Measurements from ENCODE around the gene HSD11B1. TPM values are rescaled to one million over a fixed set of nuclear protein-coding genes. Genes with fewer than 3 reads are reported as not detected.

Gene HSD11B1
- total RNA-seq, 1 donor from 2014 or later = not detected

GRCh38 chr1:209751627-209752231, 47.1 kb downstream of the HSD11B1 start:
- Mint-ChIP-seq H3K27me3 (no peaks in the 10 kb centered on the region), H3K9me3 (no peaks in the 10 kb centered on the region), H3K4me1 (peaks cover 69% of the 10 kb centered on the region), H3K27ac (peak overlapping the region; percentile 86), H3K4me3 (peak overlapping the region; percentile 61), H3K36me3 (ENCODE audit: low read depth) (peaks cover 4% of the 10 kb centered on the region)
- ATAC-seq (ENCODE audit: low read depth) (no peak), DNase-seq (no peak)
- intact Hi-C loops (cut with micrococcal nuclease) = no loop called here
- TF ChIP-seq CTCF (IDR thresholded peaks at IDR 0.05) = no peak
- ChIA-PET POLR2A (interaction anchor here (1.1 to 3.6 kb wide), 4 partner anchors 15 to 32 kb away, joined by 5 to 21 read pairs (median 8); partner anchors contain the start of gene C1orf74), CTCF (interaction anchor here (0.7 to 11.3 kb wide), 4 partner anchors 16 to 71 kb away, joined by 3 to 88 read pairs (median 4); partner anchors contain the start of gene C1orf74)

- Mint-ChIP-seq H3K27me3 (no peaks in the 10 kb centered on the region), H3K4me1 (peaks cover 73% of the 10 kb centered on the region), H3K36me3 (ENCODE audit: low read depth) (peaks cover 4% of the 10 kb centered on the region), H3K4me3 (no peak overlapping the region), H3K9me3 (no peaks in the 10 kb centered on the region), H3K27ac (no peak overlapping the region)
- no peak for DNase-seq
- POLR2A ChIA-PET = interaction anchor here (1.5 to 3.6 kb wide), 2 partner anchors 16 to 21 kb away, joined by 4 to 21 read pairs; no protein-coding TSS in a partner anchor
- intact Hi-C loops (cut with micrococcal nuclease) = no loop called here
- ATAC-seq (ENCODE audit: low read depth) = no peak
- CTCF ChIA-PET = interaction anchor here (11.3 kb wide), 1 partner anchor 15 kb away, joined by 88 read pairs; no protein-coding TSS in a partner anchor
- no peak for TF ChIP-seq CTCF (IDR thresholded peaks at IDR 0.05)
These were observed 48.2 kb downstream of the HSD11B1 start for GRCh38 chr1:209752890-209753289.

- ChIA-PET POLR2A (interaction anchor here (0.7 to 8.0 kb wide), 8 partner anchors 9 to 72 kb away, joined by 3 to 175 read pairs (median 8); partner anchors contain the start of genes C1orf74 and UTP25), CTCF (interaction anchor here (0.9 to 11.3 kb wide), 4 partner anchors 13 to 72 kb away, joined by 3 to 88 read pairs (median 4); partner anchors contain the start of genes C1orf74 and UTP25)
- Mint-ChIP-seq H3K9me3 (no peaks in the 10 kb centered on the region), H3K4me1 (peaks cover 83% of the 10 kb centered on the region), H3K36me3 (ENCODE audit: low read depth) (peaks cover 26% of the 10 kb centered on the region), H3K27ac (peak overlapping the region; percentile 99), H3K27me3 (no peaks in the 10 kb centered on the region), H3K4me3 (peak overlapping the region; percentile 96)
- no peak for TF ChIP-seq CTCF (IDR thresholded peaks at IDR 0.05)
- intact Hi-C loops (cut with micrococcal nuclease) = loop anchor here (5.0 kb wide), 1 partner anchor 1502 kb away; the partner anchor contains the start of gene RCOR3
- ATAC-seq (ENCODE audit: low read depth) (no peak), DNase-seq (no peak)
These were observed 50.6 kb downstream of the HSD11B1 start for GRCh38 chr1:209755256-209755655.

GRCh38 chr1:209755926-209756614, 51.4 kb downstream of the HSD11B1 start, which contains the start of gene TRAF3IP3:
Gene TRAF3IP3, plus strand, starts transcription at chr1:209756053. Its CDS starts 3,987 bp downstream, at chr1:209760040.
- Mint-ChIP-seq H3K4me3 (peak within 1 kb of the TSS; percentile 96), H3K27me3 (no peaks in the 10 kb centered on the region), H3K4me1 (peaks cover 85% of the 10 kb centered on the region), H3K9me3 (no peaks in the 10 kb centered on the region), H3K27ac (peak within 1 kb of the TSS; percentile 99), H3K36me3 (ENCODE audit: low read depth) (peaks cover 33% of the 10 kb centered on the region)
- intact Hi-C loops (cut with micrococcal nuclease) = loop anchor here (1.0 to 5.0 kb wide), 6 partner anchors 9 to 1501 kb away; partner anchors contain the start of genes RCOR3 and UTP25
- DNase-seq = peak; percentile 41
- peak; percentile 91 for ATAC-seq (ENCODE audit: low read depth)
- POLR2A ChIA-PET = interaction anchor here (0.7 to 8.0 kb wide), 10 partner anchors 8 to 72 kb away, joined by 3 to 175 read pairs (median 8); partner anchors contain the start of genes C1orf74 and UTP25
- CTCF ChIA-PET = interaction anchor here (0.8 to 11.3 kb wide), 8 partner anchors 8 to 72 kb away, joined by 3 to 88 read pairs (median 4); partner anchors contain the start of genes C1orf74 and UTP25
- no peak for TF ChIP-seq CTCF (IDR thresholded peaks at IDR 0.05)

Data from activated B cell treated with CpG ODN at 0.5 μM for 24 hours (primary cell).